ENCODE data around the gene FBXL7. TPM values are rescaled to one million over a fixed set of nuclear protein-coding genes. Genes with fewer than 3 reads are reported as not detected.

The FBXL7 gene
- total and polyA plus RNA-seq, 2 experiments from 2014 or later: 4.5 to 15.2 TPM

GRCh38 chr5:15850536-15850935 lies 350.6 kb downstream of the FBXL7 start:
- peaks cover 5% of the 10 kb centered on the region; the same call in 1 of the 3 replicates for H3K4me1 Mint-ChIP-seq
- Histone ChIP-seq H4K20me1 (replicated peaks; ENCODE audit: insufficient read depth) (no peaks in the 10 kb centered on the region), H3K27ac (ENCODE audit: low read depth) (no peak overlapping the region), H3K27me3 (ENCODE audit: insufficient read depth) (no peaks in the 10 kb centered on the region), H3K4me3 (no peak overlapping the region), H3F3A (replicated peaks; ENCODE audit: low read depth) (no peaks in the 10 kb centered on the region), H2AFZ (no peak overlapping the region), H3K4me1 (ENCODE audit: insufficient read depth) (no peaks in the 10 kb centered on the region), H3K4me2 (no peak overlapping the region), H3K9me2 (ENCODE audit: insufficient read depth) (peaks cover 13% of the 10 kb centered on the region; the same call in 1 of the 2 replicates), H3K79me2 (replicated peaks; ENCODE audit: insufficient read depth) (no peaks in the 10 kb centered on the region), H3K36me3 (ENCODE audit: insufficient read depth) (no peaks in the 10 kb centered on the region; the same call in 1 of the 2 replicates)
- DNase-seq (ENCODE audit: low spot score) (no peak), ATAC-seq (no peak)
- no peaks in the 10 kb centered on the region; the same call in 2 of the 3 replicates for H3K36me3 Mint-ChIP-seq (ENCODE audit: low read depth)
- H3K4me3 Mint-ChIP-seq: no peak overlapping the region
- H3K9me3 Mint-ChIP-seq: no peaks in the 10 kb centered on the region
- H3K27ac Mint-ChIP-seq: no peak overlapping the region
- TF ChIP-seq EZH2phosphoT487 (IDR thresholded peaks at IDR 0.05; ENCODE audit: unreplicated experiment) (no peak), ZNF114 (CRISPR knock-in tag; IDR thresholded peaks at IDR 0.05) (no peak), ZNF331 (CRISPR knock-in tag; IDR thresholded peaks at IDR 0.05; ENCODE audit: low read depth) (no peak), EZH2 (IDR thresholded peaks at IDR 0.05; ENCODE audit: low read depth, unreplicated experiment) (no peak), REST (IDR thresholded peaks at IDR 0.05; ENCODE audit: unreplicated experiment) (no peak)
- no peaks in the 10 kb centered on the region for H3K27me3 Mint-ChIP-seq (ENCODE audit: insufficient read depth, low read depth, poor library complexity)

GRCh38 chr5:15850939-15851341 lies 351.0 kb downstream of the FBXL7 start:
- no peak overlapping the region for H3K4me3 ChIP-seq
- H3K4me1 ChIP-seq (ENCODE audit: insufficient read depth): no peaks in the 10 kb centered on the region
- no peak overlapping the region for H3K27ac Mint-ChIP-seq
- H3K27me3 ChIP-seq (ENCODE audit: insufficient read depth): no peaks in the 10 kb centered on the region
- H3K36me3 ChIP-seq (ENCODE audit: insufficient read depth): peaks cover 2% of the 10 kb centered on the region; the same call in 1 of the 2 replicates
- DNase-seq (ENCODE audit: low spot score): no peak
- no peak overlapping the region for H2AFZ ChIP-seq
- H3K4me2 ChIP-seq: no peak overlapping the region
- no peaks in the 10 kb centered on the region for H3F3A ChIP-seq (replicated peaks; ENCODE audit: low read depth)
- H3K27me3 Mint-ChIP-seq (ENCODE audit: insufficient read depth, low read depth, poor library complexity): no peaks in the 10 kb centered on the region
- H3K9me3 Mint-ChIP-seq: peaks cover 2% of the 10 kb centered on the region; the same call in 1 of the 3 replicates
- H3K27ac ChIP-seq (ENCODE audit: low read depth): no peak overlapping the region
- no peaks in the 10 kb centered on the region for H3K79me2 ChIP-seq (replicated peaks; ENCODE audit: insufficient read depth)
- peaks cover 13% of the 10 kb centered on the region; the same call in 1 of the 2 replicates for H3K9me2 ChIP-seq (ENCODE audit: insufficient read depth)
- peaks cover 5% of the 10 kb centered on the region; the same call in 1 of the 3 replicates for H3K4me1 Mint-ChIP-seq
- peaks cover 2% of the 10 kb centered on the region; the same call in 2 of the 3 replicates for H3K36me3 Mint-ChIP-seq (ENCODE audit: low read depth)
- H4K20me1 ChIP-seq (replicated peaks; ENCODE audit: insufficient read depth): no peaks in the 10 kb centered on the region
- H3K4me3 Mint-ChIP-seq: no peak overlapping the region
- no peak for ATAC-seq
- no peak for TF ChIP-seq CREB1 (CRISPR knock-in tag; IDR thresholded peaks at IDR 0.05; ENCODE audit: low read depth)
- no peak for TF ChIP-seq JUNB (IDR thresholded peaks at IDR 0.05; ENCODE audit: unreplicated experiment)
- TF ChIP-seq REST (IDR thresholded peaks at IDR 0.05; ENCODE audit: unreplicated experiment): no peak
- TF ChIP-seq ZNF331 (CRISPR knock-in tag; IDR thresholded peaks at IDR 0.05; ENCODE audit: low read depth): no peak
- no peak for TF ChIP-seq NANOG (IDR thresholded peaks at IDR 0.05; ENCODE audit: borderline replicate concordance)
- TF ChIP-seq CTCF (conservative IDR thresholded peaks at IDR 0.05; ENCODE audit: low read depth in 2 of 2): no peak
- no peak for TF ChIP-seq POLR2AphosphoS5 (IDR thresholded peaks at IDR 0.05; ENCODE audit: low read depth)
